ENCODE results near the gene COX18.

GRCh38 chr4:73087871-73088270, 18.4 kb upstream of the COX18 start:
- no peak for TF ChIP-seq ARNTL (CRISPR knock-in tag; IDR thresholded peaks at IDR 0.05; ENCODE audit: borderline replicate concordance, low read depth)
- TF ChIP-seq TCF4 (CRISPR knock-in tag; IDR thresholded peaks at IDR 0.05; ENCODE audit: borderline replicate concordance): no peak
- TF ChIP-seq ZFP30 (CRISPR knock-in tag; IDR thresholded peaks at IDR 0.05): no peak
- no peak for TF ChIP-seq ISL1 (CRISPR knock-in tag; IDR thresholded peaks at IDR 0.05)
- no peak for TF ChIP-seq ESRRG (CRISPR knock-in tag; IDR thresholded peaks at IDR 0.05)
- TF ChIP-seq ZFP3 (CRISPR knock-in tag; IDR thresholded peaks at IDR 0.05): no peak
- TF ChIP-seq RARB (CRISPR knock-in tag; IDR thresholded peaks at IDR 0.05): no peak
- TF ChIP-seq ZNF565 (CRISPR knock-in tag; conservative IDR thresholded peaks at IDR 0.05; ENCODE audit: low read depth): no peak
- no peak for TF ChIP-seq GLIS3 (CRISPR knock-in tag; IDR thresholded peaks at IDR 0.05)
- TF ChIP-seq PPARA (CRISPR knock-in tag; IDR thresholded peaks at IDR 0.05; ENCODE audit: borderline replicate concordance): no peak
- no peak for TF ChIP-seq PATZ1 (CRISPR knock-in tag; IDR thresholded peaks at IDR 0.05; ENCODE audit: borderline replicate concordance)
- no peak for TF ChIP-seq SNAI2 (CRISPR knock-in tag; IDR thresholded peaks at IDR 0.05)
- no peak for TF ChIP-seq CREB5 (CRISPR knock-in tag; IDR thresholded peaks at IDR 0.05; ENCODE audit: low read depth)
- no peak for TF ChIP-seq OSR1 (CRISPR knock-in tag; IDR thresholded peaks at IDR 0.05)

Measured in SK-N-SH treated with all-trans-retinoic acid at 6 μM for 48 hours (cell line).